ENCODE data around the gene VAMP1. TPM values are rescaled to one million over a fixed set of nuclear protein-coding genes. Genes with fewer than 3 reads are reported as not detected.
A peak's percentile ranks its signal among the peaks of the same experiment; 100 is the strongest.

Gene VAMP1
- total and polyA plus RNA-seq, 2 of the 13 experiments (the other 11 are each of a cell fraction or from before 2014, with no cell fraction given), result 2.5 to 7.4 TPM

- TF ChIP-seq, protein P1, sequence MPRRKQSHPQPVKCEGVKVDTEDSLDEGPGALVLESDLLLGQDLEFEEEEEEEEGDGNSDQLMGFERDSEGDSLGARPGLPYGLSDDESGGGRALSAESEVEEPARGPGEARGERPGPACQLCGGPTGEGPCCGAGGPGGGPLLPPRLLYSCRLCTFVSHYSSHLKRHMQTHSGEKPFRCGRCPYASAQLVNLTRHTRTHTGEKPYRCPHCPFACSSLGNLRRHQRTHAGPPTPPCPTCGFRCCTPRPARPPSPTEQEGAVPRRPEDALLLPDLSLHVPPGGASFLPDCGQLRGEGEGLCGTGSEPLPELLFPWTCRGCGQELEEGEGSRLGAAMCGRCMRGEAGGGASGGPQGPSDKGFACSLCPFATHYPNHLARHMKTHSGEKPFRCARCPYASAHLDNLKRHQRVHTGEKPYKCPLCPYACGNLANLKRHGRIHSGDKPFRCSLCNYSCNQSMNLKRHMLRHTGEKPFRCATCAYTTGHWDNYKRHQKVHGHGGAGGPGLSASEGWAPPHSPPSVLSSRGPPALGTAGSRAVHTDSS (CRISPR knock-in tag; conservative IDR thresholded peaks at IDR 0.05), result no peak
- TF ChIP-seq ARID5B (CRISPR knock-in tag; IDR thresholded peaks at IDR 0.05) (peak; percentile 28), CENPT (CRISPR knock-in tag; IDR thresholded peaks at IDR 0.05; ENCODE audit: low read depth) (no peak), ZNF362 (CRISPR knock-in tag; IDR thresholded peaks at IDR 0.05; ENCODE audit: borderline replicate concordance) (peak; percentile 33; the same call in 1 of the 2 replicates), ZNF75D (CRISPR knock-in tag; IDR thresholded peaks at IDR 0.05; ENCODE audit: borderline replicate concordance) (no peak), POGZ (CRISPR knock-in tag; IDR thresholded peaks at IDR 0.05) (peak; percentile 91), DMAP1 (CRISPR knock-in tag; IDR thresholded peaks at IDR 0.05) (no peak; the same call in 1 of the 2 replicates), ZNF280D (CRISPR knock-in tag; IDR thresholded peaks at IDR 0.05) (no peak), CREB1 (IDR thresholded peaks at IDR 0.05) (peak; percentile 76), CREB1 (CRISPR knock-in tag; IDR thresholded peaks at IDR 0.05) (peak; percentile 67; the same call in 1 of the 2 replicates), ISL2 (CRISPR knock-in tag; IDR thresholded peaks at IDR 0.05) (peak; percentile 29; the same call in 1 of the 2 replicates), GFI1 (CRISPR knock-in tag; IDR thresholded peaks at IDR 0.05; ENCODE audit: borderline replicate concordance) (peak; percentile 65; the same call in 1 of the 2 replicates)
- TF ChIP-seq, protein P2, sequence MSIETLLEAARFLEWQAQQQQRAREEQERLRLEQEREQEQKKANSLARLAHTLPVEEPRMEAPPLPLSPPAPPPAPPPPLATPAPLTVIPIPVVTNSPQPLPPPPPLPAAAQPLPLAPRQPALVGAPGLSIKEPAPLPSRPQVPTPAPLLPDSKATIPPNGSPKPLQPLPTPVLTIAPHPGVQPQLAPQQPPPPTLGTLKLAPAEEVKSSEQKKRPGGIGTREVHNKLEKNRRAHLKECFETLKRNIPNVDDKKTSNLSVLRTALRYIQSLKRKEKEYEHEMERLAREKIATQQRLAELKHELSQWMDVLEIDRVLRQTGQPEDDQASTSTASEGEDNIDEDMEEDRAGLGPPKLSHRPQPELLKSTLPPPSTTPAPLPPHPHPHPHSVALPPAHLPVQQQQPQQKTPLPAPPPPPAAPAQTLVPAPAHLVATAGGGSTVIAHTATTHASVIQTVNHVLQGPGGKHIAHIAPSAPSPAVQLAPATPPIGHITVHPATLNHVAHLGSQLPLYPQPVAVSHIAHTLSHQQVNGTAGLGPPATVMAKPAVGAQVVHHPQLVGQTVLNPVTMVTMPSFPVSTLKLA (IDR thresholded peaks at IDR 0.05), result no peak
- TF ChIP-seq, protein P3, sequence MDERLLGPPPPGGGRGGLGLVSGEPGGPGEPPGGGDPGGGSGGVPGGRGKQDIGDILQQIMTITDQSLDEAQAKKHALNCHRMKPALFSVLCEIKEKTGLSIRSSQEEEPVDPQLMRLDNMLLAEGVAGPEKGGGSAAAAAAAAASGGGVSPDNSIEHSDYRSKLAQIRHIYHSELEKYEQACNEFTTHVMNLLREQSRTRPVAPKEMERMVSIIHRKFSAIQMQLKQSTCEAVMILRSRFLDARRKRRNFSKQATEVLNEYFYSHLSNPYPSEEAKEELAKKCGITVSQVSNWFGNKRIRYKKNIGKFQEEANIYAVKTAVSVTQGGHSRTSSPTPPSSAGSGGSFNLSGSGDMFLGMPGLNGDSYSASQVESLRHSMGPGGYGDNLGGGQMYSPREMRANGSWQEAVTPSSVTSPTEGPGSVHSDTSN (CRISPR knock-in tag; IDR thresholded peaks at IDR 0.05), result peak; percentile 87
Measured at GRCh38 chr12:6470375-6471163, at the start of gene VAMP1 (continued).
